K562 (cell line): ENCODE results near the gene AAK1. TPM values are rescaled to one million over a fixed set of nuclear protein-coding genes. Genes with fewer than 3 reads are reported as not detected.

Source experiments
- ATAC-seq: fragments of 200-7000 bp; cut with Tn5 transposase; 3 replicates; pipeline ENCODE4 v1.9.1; 2020; ENCODE audit warnings: moderate library complexity
- BruUV-seq: library from RNA; stranded (reverse); fragments of 400-500 nt; replicated peaks from 2 replicates; lab custom pipeline; 2021; lab: Mats Ljungman, UMichigan
- CTCF ChIA-PET: fragments of 300-600 bp; formaldehyde crosslinking; extraction: SDS; loops from one replicate; lab custom pipeline; 2021; ENCODE audit warnings: low intra/inter-chr PET ratio; lab: Yijun Ruan, JAX
- POLR2A ChIA-PET: fragments of 300-600, 350-650 bp; sonication (Branson Sonifier 250); formaldehyde crosslinking; extraction: SDS; loops from one replicate; lab custom pipeline; 2021; ENCODE audit warnings: antibody characterized with exemption, inconsistent platforms; lab: Yijun Ruan, JAX
- DNase-seq, 4 experiments: peaks; one replicate each; pipeline versions ENCODE4 v3.0.0 to v3.0.0-alpha.2; 2011 to 2018; ENCODE audit warnings: low spot score in 3 of 4, mixed read lengths in 3 of 4; ENCODE audit errors: extremely low read depth in 1 of 4
- FAIRE-seq: peaks from 2 replicates; lab custom pipeline; 2011; peaks lifted over from hg19 to GRCh38; lab: Jason Lieb, UNC
- H2AFZ ChIP-seq: 2 replicates; pipeline ENCODE4 v1.6.0; 2011; ENCODE audit warnings: low read depth, low read length, control low read depth, inconsistent platforms
- H3K27ac ChIP-seq: fragments of 200-600 bp; 3 replicates; pipeline ENCODE4 v1.8.0; 2011; ENCODE audit warnings: low read depth, mild to moderate bottlenecking, control low read depth, inconsistent platforms, low read length, moderate library complexity, mixed read lengths; ENCODE audit errors: extremely low read depth
- H3K27me3 ChIP-seq, 2 experiments: fragments of 300-600 bp in 1 of 2; 2 replicates in 1 of 2; 3 replicates in 1 of 2; pipeline versions ENCODE4 v1.6.0 to v1.8.0; 2011; ENCODE audit warnings: inconsistent platforms in 2 of 2, low read length in 2 of 2, mild to moderate bottlenecking in 1 of 2, mixed read lengths in 1 of 2, moderate library complexity in 1 of 2; ENCODE audit not compliant: control insufficient read depth in 2 of 2, insufficient read depth in 2 of 2
- H3K36me3 ChIP-seq: fragments of 300-600 bp; 3 replicates; pipeline ENCODE4 v1.8.0; 2011; ENCODE audit warnings: mild to moderate bottlenecking, low read length, inconsistent platforms; ENCODE audit not compliant: control insufficient read depth, insufficient read depth
- H3K4me1 ChIP-seq, 2 experiments: fragments of 200-600 bp in 1 of 2; replicated peaks in 1 of 2; 2 replicates in 1 of 2; 3 replicates in 1 of 2; pipeline versions ENCODE4 v1.5.1 to v1.8.0; 2011; ENCODE audit warnings: inconsistent platforms in 2 of 2, low read length in 2 of 2, mild to moderate bottlenecking in 1 of 2, mixed read lengths in 1 of 2, moderate library complexity in 1 of 2; ENCODE audit not compliant: control insufficient read depth in 2 of 2, insufficient read depth in 2 of 2
- H3K4me2 ChIP-seq: 2 replicates; pipeline ENCODE4 v1.6.1; 2011; ENCODE audit warnings: low read length, control low read depth, inconsistent platforms, mixed read lengths; ENCODE audit not compliant: insufficient read depth
- H3K4me3 ChIP-seq: fragments of 200-600 bp; sonication (generic), shearing (Covaris generic); 2 replicates; pipeline ENCODE4 v1.5.1; 2016; ENCODE audit warnings: control low read depth, inconsistent platforms
- H3K79me2 ChIP-seq: fragments of 200-600 bp; 3 replicates; pipeline ENCODE4 v1.8.0; 2011; ENCODE audit warnings: low read length, inconsistent platforms; ENCODE audit not compliant: control insufficient read depth, insufficient read depth
- H3K9ac ChIP-seq, 2 experiments: 2 replicates each; pipeline versions ENCODE4 v1.6.0 to v1.6.1; 2011; ENCODE audit warnings: low read depth in 2 of 2, low read length in 2 of 2, control low read depth in 1 of 2, inconsistent platforms in 1 of 2, mild to moderate bottlenecking in 1 of 2, mixed read lengths in 1 of 2; ENCODE audit not compliant: insufficient read depth in 1 of 2
- H3K9me1 ChIP-seq: one replicate; pipeline ENCODE4 v1.6.0; 2011; ENCODE audit warnings: inconsistent platforms, mild to moderate bottlenecking, low read length, moderate library complexity; ENCODE audit not compliant: control insufficient read depth, insufficient read depth
- H3K9me3 ChIP-seq: replicated peaks from 2 replicates; pipeline ENCODE4 v1.5.1; 2011; ENCODE audit warnings: low read depth, low read length, inconsistent platforms; ENCODE audit not compliant: control insufficient read depth, insufficient read depth
- H4K20me1 ChIP-seq: replicated peaks from 2 replicates; pipeline ENCODE4 v1.6.1; 2011; ENCODE audit warnings: low read length, inconsistent platforms, mixed read lengths; ENCODE audit not compliant: control insufficient read depth, insufficient read depth
- C11orf30 ChIP-seq: fragments of 450-650 bp; IDR thresholded peaks from 2 replicates; pipeline ENCODE4 v1.6.1; 2016; ENCODE audit warnings: low read depth, mild to moderate bottlenecking
- CREM ChIP-seq: IDR thresholded peaks from 2 replicates; pipeline ENCODE4 v1.6.1; 2014; ENCODE audit warnings: antibody characterized with exemption, low read depth
- E2F3 ChIP-seq: fragments of 250-450 bp; sonication (Bioruptor Pico); IDR thresholded peaks from 2 replicates; pipeline ENCODE4 v1.4.0; 2020; ENCODE audit warnings: mild to moderate bottlenecking
- MAFF ChIP-seq: IDR thresholded peaks from 2 replicates; pipeline ENCODE4 v1.6.1; 2012; ENCODE audit warnings: low read length, improper control_type of control experiment
- PHF8 ChIP-seq: fragments of 200-600 bp; sonication (generic); IDR thresholded peaks from 2 replicates; pipeline ENCODE4 v1.6.1; 2012; ENCODE audit warnings: mixed run types, mild to moderate bottlenecking, inconsistent platforms, low read length, moderate library complexity, borderline replicate concordance
- RNF2 ChIP-seq: sonication (generic); IDR thresholded peaks from 2 replicates; pipeline ENCODE4 v1.6.1; 2016
- SRSF1 ChIP-seq: fragments of 200-400 bp; formaldehyde crosslinking; IDR thresholded peaks from 2 replicates; pipeline ENCODE4 v1.6.1; 2017; ENCODE audit warnings: mild to moderate bottlenecking, low read depth, low read length, moderate library complexity
- ZC3H8 ChIP-seq: fragments of 450-650 bp; IDR thresholded peaks from 2 replicates; pipeline ENCODE4 v1.6.1; 2017
- ZNF146 ChIP-seq: IDR thresholded peaks from one replicate; pipeline ENCODE4 v1.6.1; 2018; ENCODE audit warnings: missing compliant biosample characterization; ENCODE audit not compliant: unreplicated experiment
- ZNF174 ChIP-seq: fragments of 250-450 bp; sonication (Bioruptor Pico); IDR thresholded peaks from 2 replicates; pipeline ENCODE4 v1.4.0; 2020; ENCODE audit warnings: mild to moderate bottlenecking
- ZNF316 ChIP-seq: fragments of 450-650 bp; IDR thresholded peaks from 2 replicates; pipeline ENCODE4 v1.6.1; 2016
- WGBS: fragments of 100-300 bp; shearing (Covaris generic); methylation state at CpG from one replicate; pipeline ENCODE4 v1.1.6; 2016; ENCODE audit warnings: low coverage, mixed read lengths; ENCODE audit not compliant: insufficient coverage; ENCODE audit errors: missing lambda C conversion rate; 5-methylcytosine and 5-hydroxymethylcytosine counted together
- in situ Hi-C: fragments of 300-500 bp; cut with MboI; formaldehyde crosslinking; loops from 4 replicates; pipeline ENCODE4 v1.15.0; 2018; ENCODE audit warnings: inconsistent platforms, mixed read lengths
- intact Hi-C: fragments of 100-400 bp; cut with micrococcal nuclease; formaldehyde crosslinking; loops from 2 replicates; pipeline ENCODE4 v1.14.2; 2022
- polyA plus RNA-seq, 8 experiments: library from polyadenylated mRNA; depleted of rRNA in 4 of 8; stranded (reverse) in 5 of 8; unstranded in 3 of 8; fragments of >200 nt; fragmentation: Nextera tagmentation in 2 of 8; fragmentation: Illumina TruSeq in 1 of 8; extraction: Ambion mirVana in 2 of 8; extraction: Trizol in 1 of 8; gene quantifications; 2 replicates each; pipeline versions ENCODE4 v1.2.1 to v1.2.3, GENCODE V29; 2011 to 2014; ENCODE audit warnings: inconsistent platforms in 1 of 8, missing spikeins in 1 of 8
- total RNA-seq, 7 experiments: library from RNA; depleted of rRNA in 6 of 7; stranded (reverse); fragments of >200 nt in 6 of 7; fragmentation: Illumina TruSeq in 2 of 7; extraction: Trizol in 2 of 7; gene quantifications; 2 replicates each; pipeline versions ENCODE4 v1.2.1 to v1.2.3, GENCODE V29; 2011 to 2021; ENCODE audit warnings: low replicate concordance in 1 of 7

The AAK1 gene
- total and polyA plus RNA-seq, 9 of the 15 experiments (the other 6 are each of a cell fraction or from before 2014, with no cell fraction given) = 0.89 to 17.1 (median 6.0) TPM

- H2AFZ ChIP-seq = no peak overlapping the region
- H4K20me1 ChIP-seq = no peaks in the 10 kb centered on the region
- intact Hi-C loops = no loop called here
- 49% methylated on average over 2 of the region's 2 CpGs for WGBS
- peaks cover 0 to 5% of the 10 kb centered on the region in 2 experiments; a peak in 2 of 5 replicates for H3K4me1 ChIP-seq
- H3K4me3 ChIP-seq = no peak overlapping the region
- H3K9me3 ChIP-seq = no peaks in the 10 kb centered on the region
- in situ Hi-C loops = no loop called here
- CTCF ChIA-PET = no interaction called here
- POLR2A ChIA-PET = no interaction called here
- ATAC-seq (no peak), DNase-seq (no peak), FAIRE-seq (no peak)
- no peaks in the 10 kb centered on the region for H3K79me2 ChIP-seq
- TF ChIP-seq RNF2 (no peak), SRSF1 (no peak), PHF8 (no peak), C11orf30 (peak; percentile 43; the same call in 1 of the 2 replicates), ZNF316 (peak; percentile 71), ZNF174 (CRISPR knock-in tag) (no peak), ZNF146 (CRISPR knock-in tag) (peak; percentile 34), MAFF (peak; percentile 19; the same call in 1 of the 2 replicates)
- H3K27ac ChIP-seq = no peak overlapping the region
- no peaks in the 10 kb centered on the region for H3K36me3 ChIP-seq
- H3K9ac ChIP-seq = no peak overlapping the region
- no peaks in the 10 kb centered on the region for H3K27me3 ChIP-seq
- no TSS peak for BruUV-seq
- H3K4me2 ChIP-seq = no peak overlapping the region
- H3K9me1 ChIP-seq = no peaks in the 10 kb centered on the region
Measured at GRCh38 chr2:69689969-69690368, 46.4 kb upstream of the AAK1 start.

GRCh38 chr2:69689466-69689865 lies 45.9 kb upstream of the AAK1 start:
- no peak overlapping the region for H3K4me2 ChIP-seq
- no peaks in the 10 kb centered on the region for H4K20me1 ChIP-seq
- no peak overlapping the region for H2AFZ ChIP-seq
- no peaks in the 10 kb centered on the region for H3K36me3 ChIP-seq
- no peaks in the 10 kb centered on the region for H3K27me3 ChIP-seq
- TF ChIP-seq CREM = no peak
- no peak for TF ChIP-seq ZC3H8
- no peak for TF ChIP-seq E2F3 (CRISPR knock-in tag)
- WGBS = 66% methylated on average over 3 of the region's 3 CpGs
- FAIRE-seq (no peak), ATAC-seq (no peak), DNase-seq (no peak)
- BruUV-seq = no TSS peak
- no peaks in the 10 kb centered on the region for H3K9me3 ChIP-seq
- H3K4me1 ChIP-seq = peaks cover 0 to 5% of the 10 kb centered on the region in 2 experiments; a peak in 2 of 5 replicates
- no peaks in the 10 kb centered on the region for H3K9me1 ChIP-seq
- H3K79me2 ChIP-seq = no peaks in the 10 kb centered on the region
- H3K4me3 ChIP-seq = no peak overlapping the region
- CTCF ChIA-PET = no interaction called here
- POLR2A ChIA-PET = no interaction called here
- intact Hi-C loops (no loop called here), in situ Hi-C loops (no loop called here)
- H3K27ac ChIP-seq = no peak overlapping the region
- H3K9ac ChIP-seq = no peak overlapping the region
